DMS114 treated with DMSO at 0.1 percent for 48 hours (cell line): ENCODE results near the gene ZMYND11.

Source experiments
- DNase-seq: peaks from one replicate; lab custom pipeline; 2025; ENCODE audit not compliant: unreplicated experiment; lab: John Stamatoyannopoulos, UW

Gene ZMYND11

DNA sequence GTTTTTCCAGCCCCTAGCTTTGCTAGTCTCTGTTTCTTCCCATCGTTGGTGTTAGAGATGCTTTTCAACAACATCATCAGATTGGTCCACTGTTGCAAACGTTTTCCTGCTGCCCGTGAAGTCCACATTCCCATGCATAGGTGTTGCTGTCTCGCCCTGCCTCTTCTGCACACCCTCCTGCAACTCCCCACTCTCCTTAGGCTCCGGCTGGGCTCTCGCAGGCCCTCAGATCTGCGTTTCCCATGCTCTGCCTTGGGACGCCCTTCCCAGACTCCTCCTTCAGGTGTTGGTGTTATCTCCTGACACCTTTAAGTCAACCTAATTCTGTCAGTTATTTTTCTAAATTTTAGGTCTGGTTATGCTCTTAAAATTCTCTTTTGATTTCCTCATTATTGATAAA, 55.0 kb downstream of the ZMYND11 start:
- no peak for DNase-seq

DNA sequence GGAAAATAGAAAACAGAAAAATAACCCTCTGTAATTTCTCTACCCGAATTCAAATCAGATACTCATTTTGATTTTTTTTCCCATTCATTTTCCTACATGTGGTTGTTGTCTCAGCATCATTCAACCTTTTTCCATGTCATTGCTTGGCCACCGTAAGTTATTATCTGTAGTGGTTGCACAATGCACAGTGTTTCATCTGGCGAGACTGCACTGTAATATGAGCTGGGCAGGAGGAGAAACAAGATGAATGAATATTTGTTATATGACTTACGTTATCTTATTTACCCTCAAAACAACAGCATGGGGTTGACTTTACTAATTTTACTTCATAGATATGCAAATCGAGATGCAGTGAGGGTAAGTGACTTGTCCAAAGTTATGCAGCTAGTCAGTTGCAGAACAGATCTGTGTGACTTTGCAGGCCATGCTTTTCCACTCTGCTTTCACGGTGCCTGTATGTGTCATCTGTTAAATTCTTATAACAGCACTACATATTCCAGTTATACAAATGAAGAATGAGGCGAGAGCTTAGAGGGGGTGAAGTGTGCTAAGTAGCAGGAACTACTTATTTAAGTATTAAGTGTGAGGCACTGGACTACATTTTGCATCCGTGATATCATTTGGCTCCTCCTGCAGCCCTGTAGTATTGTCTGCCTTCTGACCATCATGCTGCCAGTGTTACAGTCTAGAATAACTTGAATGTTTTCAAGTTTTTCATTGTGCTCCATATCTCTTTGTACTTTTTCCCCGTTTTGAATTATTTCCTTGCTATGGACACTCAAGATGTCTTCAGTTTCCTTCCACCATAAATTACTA, 56.7 kb downstream of the ZMYND11 start:
- DNase-seq = no peak

DNA sequence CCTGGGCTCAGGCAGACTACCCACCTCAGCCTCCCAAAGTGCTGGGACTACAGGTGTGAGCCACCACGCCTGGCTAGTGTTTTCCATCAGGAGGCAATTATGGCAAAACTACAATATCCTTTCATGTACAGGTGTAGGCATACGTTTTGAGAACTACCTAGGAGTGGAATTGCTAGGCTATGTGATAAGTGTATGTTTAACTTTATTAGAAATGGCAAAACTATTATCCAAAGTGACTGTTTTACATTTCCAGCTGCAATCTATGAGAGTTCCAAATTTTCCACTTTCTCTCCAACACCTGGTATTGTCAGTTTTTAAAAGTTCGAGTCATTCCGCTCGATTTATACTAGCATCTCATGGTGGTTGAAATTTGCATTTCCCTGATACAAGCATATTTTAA, 59.0 kb downstream of the ZMYND11 start:
- no peak for DNase-seq

DNA sequence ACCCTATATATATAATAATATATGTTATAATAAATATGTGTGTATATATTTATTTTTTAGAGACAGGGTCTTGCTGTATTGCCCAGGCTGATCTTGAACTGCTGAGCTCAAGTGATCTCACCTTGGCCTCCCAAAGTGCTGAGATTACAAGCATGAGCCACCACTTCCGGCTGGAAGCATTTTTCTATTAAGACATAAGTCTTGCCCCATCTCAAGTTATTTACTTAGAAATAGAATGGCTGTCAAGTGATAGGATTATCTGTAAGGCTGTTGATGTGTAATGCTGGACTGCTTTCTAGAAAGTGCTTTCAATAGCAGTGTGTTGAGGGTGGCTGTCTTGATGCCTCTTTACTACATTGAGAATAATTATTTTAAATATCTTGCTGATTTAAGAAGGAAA, 65.2 kb downstream of the ZMYND11 start:
- DNase-seq = no peak

DNA sequence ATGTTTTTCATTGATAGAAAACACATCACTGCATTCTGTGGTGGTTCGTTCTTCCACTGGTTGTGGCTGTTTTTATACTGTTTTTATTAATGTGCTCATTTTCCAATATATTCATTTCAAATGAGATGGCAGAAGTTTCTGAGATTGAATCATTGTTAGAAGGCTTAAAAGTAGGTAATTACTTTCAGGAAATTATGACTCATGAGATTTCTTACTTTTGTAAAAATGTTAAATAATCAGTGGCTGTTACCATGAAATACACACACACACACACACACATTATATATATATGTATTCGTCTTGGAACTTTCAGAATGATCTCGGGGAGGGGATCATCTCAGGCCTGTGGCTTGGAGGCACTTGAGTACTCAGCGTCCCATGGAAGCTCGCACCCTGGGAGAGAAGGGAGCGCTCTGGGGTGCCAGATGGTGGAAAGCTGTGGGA, 66.1 kb downstream of the ZMYND11 start:
- DNase-seq = no peak

DNA sequence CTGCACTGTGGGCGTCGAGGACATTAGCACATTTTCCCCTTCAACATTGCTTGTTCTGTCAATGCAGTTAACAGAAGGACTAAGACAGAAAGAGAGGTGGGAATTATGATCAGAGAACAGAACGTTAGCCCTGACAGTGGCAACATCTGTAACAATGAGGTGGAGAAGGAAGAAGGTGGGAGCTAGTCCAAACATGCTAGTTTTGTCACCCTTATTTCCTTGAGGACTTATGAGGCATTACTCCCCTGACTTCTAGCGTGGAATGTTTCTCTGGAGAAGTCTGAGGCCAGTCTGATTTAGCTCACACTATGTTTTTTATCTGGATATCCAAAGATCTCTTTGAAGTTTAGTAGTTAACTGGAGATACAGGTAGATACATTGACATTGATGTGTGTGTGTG, 73.4 kb downstream of the ZMYND11 start:
- DNase-seq = no peak

DNA sequence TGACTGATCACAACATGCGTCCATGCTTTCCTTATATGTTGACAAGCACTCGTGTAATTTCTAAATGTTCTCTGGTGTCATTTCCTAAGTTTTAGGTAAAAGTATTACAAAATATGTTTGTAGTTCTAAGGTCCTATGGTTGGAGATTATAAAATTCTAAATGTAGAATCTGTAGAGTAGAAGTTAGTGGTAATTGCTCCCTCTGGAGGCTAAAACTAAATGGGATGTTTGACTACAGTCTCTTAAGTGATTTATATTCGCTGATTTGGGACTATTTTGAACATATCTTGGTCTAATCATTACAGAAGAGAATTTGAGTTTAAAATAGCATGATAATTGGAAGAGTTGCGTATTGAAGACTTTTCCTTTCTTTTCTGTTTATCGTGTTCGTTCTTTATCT, 74.1 kb downstream of the ZMYND11 start:
- peak; percentile 17 for DNase-seq

DNA sequence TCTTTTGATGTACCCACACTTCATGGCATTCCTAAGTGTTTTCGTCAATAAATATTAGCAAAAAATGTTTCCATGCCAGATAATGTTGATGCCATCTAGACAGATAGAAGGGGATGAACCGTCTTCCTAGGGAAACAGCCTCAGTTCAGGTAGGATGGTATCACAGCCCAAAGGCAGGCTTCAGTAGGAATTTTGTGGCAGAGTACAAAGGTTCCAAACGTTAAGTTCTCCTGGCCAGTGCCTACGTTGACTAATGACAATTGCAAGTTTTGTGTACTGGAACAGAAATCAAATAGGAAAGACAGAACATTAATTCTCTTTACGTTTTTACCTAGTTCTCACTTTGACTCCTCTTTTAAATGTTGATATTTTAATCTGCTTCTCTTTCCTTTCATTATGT, 75.0 kb downstream of the ZMYND11 start:
- no peak for DNase-seq

DNA sequence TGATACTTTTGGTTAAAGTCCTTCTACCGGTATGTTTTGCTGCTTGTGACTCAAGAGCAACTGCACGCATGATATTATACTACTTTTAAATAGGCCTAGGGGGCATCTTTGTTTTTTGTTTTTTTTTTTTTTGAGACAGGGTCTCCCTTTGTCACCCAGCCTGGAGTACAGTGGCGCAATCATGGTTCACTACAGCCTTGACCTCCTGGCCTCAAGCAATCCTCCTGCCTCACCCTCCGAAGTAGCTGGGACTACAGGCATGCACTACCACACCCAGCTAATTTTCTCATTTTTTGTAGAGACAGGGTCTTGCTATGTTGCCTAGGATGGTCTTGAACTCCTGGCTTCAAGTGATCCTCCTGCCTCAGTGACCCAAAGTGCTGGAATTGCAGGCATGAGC, 80.2 kb downstream of the ZMYND11 start:
- DNase-seq = no peak

DNA sequence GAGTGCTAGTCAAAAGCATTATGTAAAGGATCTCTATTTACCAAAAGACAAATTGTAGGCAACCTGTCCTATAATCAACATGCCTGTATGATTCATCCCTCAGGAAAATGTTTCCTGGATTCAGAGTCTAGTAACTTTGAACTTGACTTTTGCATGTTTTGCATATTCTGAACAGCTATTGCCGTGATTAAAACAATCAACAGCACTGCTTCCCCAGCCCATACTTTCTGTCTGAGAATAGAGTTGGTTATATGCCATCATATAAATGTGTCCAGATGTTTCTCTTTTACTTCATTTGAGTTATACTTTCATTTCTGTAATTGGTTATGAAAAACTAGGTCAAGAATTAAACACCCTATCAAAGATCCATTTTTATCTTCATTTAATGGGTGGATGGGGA, 83.5 kb downstream of the ZMYND11 start:
- no peak for DNase-seq

DNA sequence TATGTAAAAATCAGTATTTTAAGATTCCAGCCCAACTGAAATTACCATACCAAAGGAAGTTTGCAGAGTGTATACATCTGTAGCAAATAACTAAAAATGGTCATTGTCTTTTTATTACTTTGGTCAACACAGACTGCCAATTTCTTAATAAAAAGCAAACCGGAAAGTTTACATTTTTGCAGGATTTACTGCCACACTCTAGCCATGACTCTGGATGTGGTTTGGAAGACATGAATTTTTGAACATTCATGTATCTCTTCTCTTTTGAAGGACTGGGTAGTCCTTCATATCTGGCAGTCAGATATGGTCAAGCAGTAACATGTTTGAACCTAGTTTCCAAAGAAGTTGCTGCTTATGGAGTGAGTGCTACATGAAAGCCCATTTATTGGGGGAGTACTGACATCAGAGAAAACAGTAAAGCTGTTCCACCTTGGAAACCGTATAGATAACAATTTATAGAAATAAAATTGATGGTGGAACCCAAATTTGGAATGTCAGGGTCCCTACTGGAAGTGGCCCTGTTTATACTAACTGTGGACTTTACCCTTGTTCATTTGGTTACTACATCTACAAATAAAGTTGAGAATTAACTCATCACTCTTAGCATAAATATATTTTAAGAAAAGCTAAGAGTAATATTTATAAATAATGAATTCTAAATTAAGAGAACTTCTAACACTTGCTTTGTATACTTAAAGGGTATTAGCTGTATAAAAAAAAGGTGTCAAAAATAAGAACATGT, 84.6 kb downstream of the ZMYND11 start:
- DNase-seq = no peak

DNA sequence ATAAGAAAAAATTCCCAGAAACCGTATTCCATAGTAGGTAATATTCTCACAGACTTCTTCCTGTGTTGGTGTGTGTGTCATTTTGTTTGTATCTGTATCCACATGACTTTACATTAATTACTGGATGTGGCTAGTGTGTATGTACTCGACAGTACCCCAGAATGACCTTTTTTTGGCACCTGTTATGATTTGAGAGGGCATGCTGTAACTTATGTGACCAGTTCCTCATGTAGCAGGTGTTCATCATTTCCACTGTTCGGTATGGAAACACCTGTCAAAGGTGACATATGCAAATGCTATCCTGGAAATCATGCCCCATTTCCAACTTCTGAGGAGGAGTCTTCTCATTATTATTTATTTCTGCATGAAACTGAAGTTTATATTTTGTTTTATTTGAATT, 89.3 kb downstream of the ZMYND11 start:
- DNase-seq = no peak

DNA sequence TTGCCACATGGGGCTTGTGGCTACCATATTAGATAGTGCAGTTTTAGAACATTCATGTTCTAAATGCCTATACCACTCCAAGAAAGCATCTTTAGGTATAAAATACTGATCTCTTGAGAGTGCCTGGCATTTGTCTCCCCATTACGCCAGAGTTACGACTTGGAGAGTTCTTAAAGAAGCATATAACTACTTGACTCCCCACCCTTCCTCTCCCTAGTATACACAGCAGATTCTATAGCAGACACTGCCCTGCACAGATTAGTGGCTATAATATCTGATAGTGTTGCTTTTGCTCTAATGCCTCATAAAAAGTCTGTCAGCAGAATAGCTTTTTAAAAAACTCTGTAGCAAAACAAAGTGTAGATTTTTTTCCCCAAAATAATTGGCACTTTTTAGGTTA, 90.8 kb downstream of the ZMYND11 start:
- no peak for DNase-seq

DNA sequence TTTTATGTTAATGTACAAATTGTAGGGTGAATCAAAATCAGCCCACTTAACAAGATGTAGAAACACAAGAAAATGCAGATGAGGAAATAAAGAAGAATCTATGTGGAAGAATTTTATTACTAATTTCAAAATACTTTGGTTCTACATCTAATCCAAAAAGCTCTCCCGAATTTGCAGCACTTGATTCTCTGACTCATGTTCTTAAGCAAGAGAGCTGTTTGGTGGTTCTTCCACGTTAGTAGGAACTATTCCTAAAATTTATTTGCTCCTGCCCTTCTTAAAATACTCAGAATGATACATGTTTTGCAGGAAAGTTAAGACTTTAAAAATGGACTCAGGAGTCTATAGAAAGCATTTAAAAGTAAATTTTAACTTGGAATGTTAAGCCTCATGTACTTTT, 91.8 kb downstream of the ZMYND11 start:
- DNase-seq = no peak

DNA sequence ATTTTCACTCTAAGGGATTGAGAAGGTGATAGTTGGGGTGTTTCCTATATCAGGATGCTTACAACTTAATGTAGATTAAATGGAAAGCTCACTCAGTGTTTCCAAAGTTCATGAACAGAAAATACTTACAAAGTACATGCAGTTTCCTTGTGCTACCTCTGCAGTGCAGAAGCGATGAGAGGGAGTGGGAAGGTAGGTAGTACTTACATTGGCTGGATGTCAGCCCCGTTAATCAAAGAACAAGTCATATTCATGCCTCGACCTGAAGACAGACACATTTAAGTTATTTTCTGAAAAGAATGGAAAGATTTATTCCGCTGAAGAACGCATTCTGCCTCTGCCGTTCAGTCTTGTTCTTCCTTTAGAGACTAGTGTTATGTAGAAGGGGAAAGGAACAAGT, 93.1 kb downstream of the ZMYND11 start:
- no peak for DNase-seq

DNA sequence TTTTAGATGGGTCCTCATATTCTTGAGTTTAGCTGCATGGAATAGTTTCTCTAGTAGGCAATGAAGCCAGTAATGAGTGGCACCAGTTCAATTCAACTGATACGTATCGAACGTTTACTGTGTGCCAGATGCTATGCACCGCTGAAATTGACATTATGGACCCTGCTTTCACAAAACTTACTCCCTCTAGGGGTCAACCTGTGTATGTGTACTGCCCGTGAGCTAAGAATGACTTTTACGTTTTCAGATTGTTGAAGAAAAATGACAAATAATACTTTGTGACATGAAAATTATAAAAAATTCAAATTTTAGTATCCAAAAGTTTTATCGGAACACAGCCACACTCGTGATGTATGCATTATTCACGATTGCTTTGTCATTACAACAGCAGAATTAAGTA, 95.5 kb downstream of the ZMYND11 start:
- no peak for DNase-seq

DNA sequence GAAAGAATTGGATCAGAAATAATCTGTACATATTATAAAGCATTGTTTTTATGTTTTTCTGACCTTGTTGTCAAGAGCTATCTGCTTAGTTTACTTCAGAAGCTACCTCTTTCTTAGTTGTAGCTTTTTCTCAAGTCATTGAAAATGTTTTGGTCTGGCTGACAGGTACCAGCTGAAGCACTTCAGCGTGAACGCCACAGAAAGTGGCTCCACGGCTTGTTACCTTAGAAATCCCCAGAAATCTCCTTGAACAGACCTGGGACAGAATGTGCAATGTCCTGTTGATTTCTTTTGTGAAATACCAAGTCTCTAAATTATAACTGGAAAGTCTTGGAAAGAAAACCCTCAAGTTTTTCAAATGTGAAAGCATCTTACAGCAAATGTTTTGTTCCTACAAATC, 96.8 kb downstream of the ZMYND11 start:
- DNase-seq = no peak

DNA sequence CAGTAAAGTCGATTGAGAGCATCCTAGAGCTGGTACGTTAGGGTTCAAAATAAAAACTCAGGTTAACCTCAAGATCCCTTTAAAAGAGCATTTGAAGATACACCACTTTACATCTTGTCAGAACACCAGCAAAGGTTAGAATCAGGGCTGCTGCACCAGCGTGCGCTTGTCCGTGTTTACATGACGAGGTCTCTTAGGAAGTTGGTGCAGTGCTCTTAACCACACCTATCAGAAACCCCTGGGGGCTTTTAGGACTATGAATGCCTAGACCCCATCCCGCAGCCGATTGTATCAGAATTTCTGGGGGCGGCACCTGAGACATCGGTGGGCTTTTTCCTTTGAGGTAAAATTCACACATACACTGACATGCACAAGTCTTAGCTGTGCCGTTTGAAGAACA, 97.6 kb downstream of the ZMYND11 start:
- DNase-seq = no peak

DNA sequence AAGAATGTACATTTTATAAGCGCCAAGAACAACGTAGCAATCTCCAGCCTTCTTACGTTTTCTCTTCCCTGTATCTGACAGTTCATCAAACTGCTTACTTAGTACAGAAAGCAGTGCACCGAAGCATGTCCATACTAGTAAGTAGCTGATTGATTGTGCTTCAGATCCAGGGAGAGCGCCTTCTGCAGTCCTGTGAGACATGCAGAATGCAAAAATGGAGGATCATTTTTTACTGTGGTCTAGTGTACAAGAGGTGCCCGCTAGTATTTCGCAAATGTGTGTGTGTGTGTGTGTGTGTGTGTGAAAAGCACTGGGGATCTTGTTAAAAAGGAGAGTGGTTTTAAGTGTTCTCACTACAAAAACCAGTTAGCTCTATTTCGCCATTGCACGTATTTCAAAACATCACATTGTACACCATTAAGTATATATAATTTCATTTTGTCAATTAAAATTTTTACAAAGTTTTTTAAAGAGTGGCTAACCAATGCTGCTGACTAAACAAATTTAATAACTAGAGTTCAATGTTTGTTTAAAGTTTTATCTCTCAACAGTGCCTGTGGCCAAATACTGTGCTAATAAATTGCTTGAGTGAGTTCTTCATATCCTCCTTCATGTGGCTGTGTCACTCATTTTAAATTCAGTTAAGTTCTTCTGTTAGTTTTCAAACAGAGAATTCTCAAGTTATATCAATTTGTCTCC, 99.6 kb downstream of the ZMYND11 start:
- DNase-seq = no peak

DNA sequence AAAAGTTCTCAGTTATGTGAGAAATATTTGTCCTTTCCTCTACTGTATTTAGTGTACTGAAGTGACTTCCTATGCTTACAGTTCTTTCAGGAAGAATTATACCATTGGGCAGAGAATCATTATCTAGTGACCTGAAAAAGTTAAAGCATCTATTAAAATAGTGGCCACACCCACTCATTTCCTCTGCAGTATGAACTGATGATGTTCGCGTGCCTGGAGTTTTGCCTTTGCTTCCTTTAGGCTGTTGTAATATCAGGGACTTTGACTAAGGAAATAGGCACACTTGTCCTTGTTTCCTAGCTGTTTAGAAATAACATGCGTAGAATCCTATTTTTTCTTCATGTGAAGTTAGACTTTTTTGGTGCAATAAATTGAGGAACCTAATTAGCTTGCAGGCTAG, 100.7 kb downstream of the ZMYND11 start:
- no peak for DNase-seq

DNA sequence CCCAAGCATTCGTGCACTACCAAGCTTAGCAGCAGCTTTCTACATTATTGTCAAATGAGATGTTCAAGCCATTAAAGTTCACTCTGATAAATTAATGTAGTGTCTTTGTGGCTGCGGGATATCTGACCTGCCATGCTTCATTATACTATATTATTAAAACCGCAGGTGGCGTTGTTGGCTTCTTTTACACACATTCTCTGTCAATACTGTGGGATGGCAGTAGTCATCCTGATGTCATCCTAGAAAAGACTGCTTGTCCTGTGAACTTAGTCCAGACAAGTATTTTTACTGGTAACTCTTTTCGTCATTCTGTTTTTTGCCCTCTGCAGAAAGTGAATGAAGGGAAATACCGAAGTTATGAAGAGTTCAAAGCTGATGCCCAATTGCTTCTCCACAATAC, 103.9 kb downstream of the ZMYND11 start:
- no peak for DNase-seq

DNA sequence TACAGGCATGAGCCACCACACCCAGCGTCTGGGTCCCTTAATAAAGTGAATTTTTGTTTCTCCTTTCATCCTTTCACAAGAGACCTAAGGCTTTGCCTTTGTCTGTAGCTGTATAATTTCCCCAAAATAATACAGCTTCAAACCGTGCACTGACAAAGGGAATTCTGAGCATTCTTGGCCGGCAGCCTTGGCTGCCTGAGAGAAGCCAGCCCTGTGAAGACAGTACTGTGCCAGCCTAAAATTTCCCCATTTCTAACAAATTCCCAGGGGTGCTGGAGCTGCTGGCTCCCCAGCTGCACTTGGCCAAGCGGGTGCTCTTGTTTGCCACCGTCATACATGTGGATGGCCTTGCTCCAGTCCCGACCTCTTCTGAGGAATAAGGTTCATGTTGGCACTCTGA, 106.2 kb downstream of the ZMYND11 start:
- DNase-seq = no peak
